Caco-2 (cell line): ENCODE data around the gene PGGHG. TPM values are rescaled to one million over a fixed set of nuclear protein-coding genes. Genes with fewer than 3 reads are reported as not detected.

ENCODE experiments used
- BruUV-seq: library from RNA; stranded (reverse); fragments of 400-500 nt; replicated peaks from 2 replicates; lab custom pipeline; 2021; lab: Mats Ljungman, UMichigan
- CTCF ChIA-PET: fragments of 300-600 bp; sonication (Branson Sonifier 250); formaldehyde crosslinking; loops from one replicate; lab custom pipeline; 2022; ENCODE audit warnings: antibody characterized with exemption; lab: Charles Lee
- POLR2A ChIA-PET: fragments of 300-600 bp; sonication (Branson Sonifier 250); formaldehyde crosslinking; loops from one replicate; lab custom pipeline; 2022; ENCODE audit warnings: antibody characterized with exemption; lab: Charles Lee
- DNase-seq, 2 experiments: peaks; one replicate each; pipeline versions ENCODE4 v3.0.0 to v3.0.0-alpha.2; 2020 to 2022
- H3K27me3 ChIP-seq: replicated peaks from 2 replicates; pipeline ENCODE4 v1.6.0; 2011; ENCODE audit warnings: low read length; ENCODE audit not compliant: control insufficient read depth, insufficient read depth
- H3K36me3 ChIP-seq: 2 replicates; pipeline ENCODE4 v1.5.1; 2011; ENCODE audit warnings: low read length; ENCODE audit not compliant: control insufficient read depth, insufficient read depth
- H3K4me1 ChIP-seq: fragments of 250-450 bp; sonication (Bioruptor Pico); 2 replicates; pipeline ENCODE4 v1.5.1; 2020; ENCODE audit warnings: mild to moderate bottlenecking
- H3K4me3 ChIP-seq: 2 replicates; pipeline ENCODE4 v1.5.1; 2011; ENCODE audit warnings: low read depth, mild to moderate bottlenecking, control low read depth, low read length
- H3K9me3 ChIP-seq: fragments of 250-450 bp; sonication (Bioruptor Pico); 2 replicates; pipeline ENCODE4 v1.5.1; 2020; ENCODE audit warnings: mild to moderate bottlenecking, moderate library complexity
- H3K27ac Mint-ChIP-seq: one replicate; pipeline ENCODE4 v1.8.0; 2022; ENCODE audit warnings: mixed read lengths; ENCODE audit not compliant: unreplicated experiment
- H3K27me3 Mint-ChIP-seq: one replicate; pipeline ENCODE4 v1.8.0; 2022; ENCODE audit warnings: mixed read lengths; ENCODE audit not compliant: insufficient read depth, unreplicated experiment
- H3K36me3 Mint-ChIP-seq: one replicate; pipeline ENCODE4 v1.8.0; 2022; ENCODE audit warnings: mild to moderate bottlenecking, mixed read lengths; ENCODE audit not compliant: insufficient read depth, unreplicated experiment
- H3K4me1 Mint-ChIP-seq: one replicate; pipeline ENCODE4 v1.8.0; 2022; ENCODE audit warnings: low read depth, mixed read lengths; ENCODE audit not compliant: unreplicated experiment
- H3K4me3 Mint-ChIP-seq: one replicate; pipeline ENCODE4 v1.8.0; 2022; ENCODE audit warnings: mild to moderate bottlenecking, moderate library complexity, mixed read lengths; ENCODE audit not compliant: unreplicated experiment
- H3K9me3 Mint-ChIP-seq: one replicate; pipeline ENCODE4 v1.8.0; 2022; ENCODE audit warnings: mixed read lengths; ENCODE audit not compliant: unreplicated experiment
- CTCF ChIP-seq, 2 experiments: fragments of 200-600 bp in 1 of 2; IDR thresholded peaks; 1 replicate in 1 of 2; 2 replicates in 1 of 2; pipeline versions ENCODE4 v1.5.1 to v1.8.0; 2011 to 2022; ENCODE audit warnings: antibody characterized with exemption in 1 of 2, control low read depth in 1 of 2, inconsistent platforms in 1 of 2, low read depth in 1 of 2, low read length in 1 of 2, mild to moderate bottlenecking in 1 of 2, moderate library complexity in 1 of 2; ENCODE audit not compliant: insufficient read depth in 1 of 2, severe bottlenecking in 1 of 2, unreplicated experiment in 1 of 2
- intact Hi-C: fragments of 100-400 bp; cut with micrococcal nuclease; formaldehyde crosslinking; loops from one replicate; pipeline ENCODE4 v1.10.0; 2022; ENCODE audit not compliant: unreplicated experiment
- total RNA-seq: library from RNA; stranded (reverse); gene quantifications from 2 replicates; pipeline ENCODE4 v1.2.3, GENCODE V29; 2022

The PGGHG gene
- total RNA-seq, 1 experiment from 2014 or later: 59.6 TPM

GRCh38 chr11:272195-272930 lies 16.6 kb upstream of the PGGHG start:
- POLR2A ChIA-PET: no interaction called here
- Histone ChIP-seq H3K9me3 (no peaks in the 10 kb centered on the region), H3K4me1 (peaks cover 5% of the 10 kb centered on the region; the same call in 1 of the 2 replicates), H3K36me3 (no peaks in the 10 kb centered on the region), H3K4me3 (no peak overlapping the region), H3K27me3 (no peaks in the 10 kb centered on the region)
- CTCF ChIA-PET: no interaction called here
- H3K27me3 Mint-ChIP-seq: peaks cover 3% of the 10 kb centered on the region
- TF ChIP-seq CTCF (IDR thresholded peaks at IDR 0.05; ENCODE audit: insufficient read depth in 1 of 2, low read depth in 1 of 2, low read length in 1 of 2, severe bottlenecking in 1 of 2, unreplicated experiment in 1 of 2): no peak
- no peak overlapping the region for H3K27ac Mint-ChIP-seq
- no peaks in the 10 kb centered on the region for H3K9me3 Mint-ChIP-seq
- no peak overlapping the region for H3K4me3 Mint-ChIP-seq
- no peaks in the 10 kb centered on the region for H3K4me1 Mint-ChIP-seq
- H3K36me3 Mint-ChIP-seq: no peaks in the 10 kb centered on the region
- intact Hi-C loops: no loop called here
- no TSS peak for BruUV-seq
- DNase-seq: no peak

GRCh38 chr11:272931-273198 lies 16.1 kb upstream of the PGGHG start:
- intact Hi-C loops: no loop called here
- no peaks in the 10 kb centered on the region for H3K4me1 Mint-ChIP-seq
- ChIA-PET CTCF (interaction anchor here (0.6 kb wide), 1 partner anchor 9 kb away, joined by 3 read pairs; no protein-coding TSS in a partner anchor), POLR2A (no interaction called here)
- H3K27me3 Mint-ChIP-seq: peaks cover 3% of the 10 kb centered on the region
- Histone ChIP-seq H3K4me1 (peaks cover 5% of the 10 kb centered on the region; the same call in 1 of the 2 replicates), H3K4me3 (no peak overlapping the region), H3K36me3 (no peaks in the 10 kb centered on the region), H3K27me3 (no peaks in the 10 kb centered on the region), H3K9me3 (no peaks in the 10 kb centered on the region)
- H3K27ac Mint-ChIP-seq: no peak overlapping the region
- BruUV-seq: no TSS peak
- H3K36me3 Mint-ChIP-seq: no peaks in the 10 kb centered on the region
- TF ChIP-seq CTCF (IDR thresholded peaks at IDR 0.05; ENCODE audit: insufficient read depth in 1 of 2, low read depth in 1 of 2, low read length in 1 of 2, severe bottlenecking in 1 of 2, unreplicated experiment in 1 of 2): no peak
- H3K4me3 Mint-ChIP-seq: no peak overlapping the region
- no peak for DNase-seq
- no peaks in the 10 kb centered on the region for H3K9me3 Mint-ChIP-seq

GRCh38 chr11:276219-276618 lies 12.7 kb upstream of the PGGHG start:
- intact Hi-C loops: no loop called here
- Histone ChIP-seq H3K4me1 (peaks cover 19% of the 10 kb centered on the region), H3K4me3 (no peak overlapping the region), H3K9me3 (no peaks in the 10 kb centered on the region), H3K36me3 (no peaks in the 10 kb centered on the region), H3K27me3 (peaks cover under 1% of the 10 kb centered on the region; the same call in 1 of the 2 replicates)
- DNase-seq: no peak
- H3K27ac Mint-ChIP-seq: no peak overlapping the region
- TF ChIP-seq CTCF (IDR thresholded peaks at IDR 0.05; ENCODE audit: insufficient read depth in 1 of 2, low read depth in 1 of 2, low read length in 1 of 2, severe bottlenecking in 1 of 2, unreplicated experiment in 1 of 2): no peak
- peaks cover 5% of the 10 kb centered on the region for H3K36me3 Mint-ChIP-seq
- no TSS peak for BruUV-seq
- ChIA-PET CTCF (interaction anchor here (0.5 kb wide), 1 partner anchor 501 kb away, joined by 4 read pairs; no protein-coding TSS in a partner anchor), POLR2A (no interaction called here)
- peaks cover 9% of the 10 kb centered on the region for H3K27me3 Mint-ChIP-seq
- H3K9me3 Mint-ChIP-seq: no peaks in the 10 kb centered on the region
- H3K4me1 Mint-ChIP-seq: no peaks in the 10 kb centered on the region
- no peak overlapping the region for H3K4me3 Mint-ChIP-seq
